Measurements from ENCODE around the gene DMRT2.

Gene DMRT2

GRCh38 chr9:1018121-1018520 lies 32.0 kb upstream of the DMRT2 start:
- H3K4me1 ChIP-seq (ENCODE audit: control insufficient read depth, insufficient read depth, low read length) = no peaks in the 10 kb centered on the region
- peaks cover 3 to 5% of the 10 kb centered on the region in 2 donors for H3K27me3 ChIP-seq (ENCODE audit: control insufficient read depth in 1 of 2, insufficient read depth in 2 of 2, low read length in 2 of 2)
- no peak overlapping the region for H3K4me3 ChIP-seq (ENCODE audit: low read length in 2 of 2)
- H3K36me3 ChIP-seq (ENCODE audit: control insufficient read depth in 2 of 2, insufficient read depth in 2 of 2, low read length in 2 of 2) = no peaks in the 10 kb centered on the region
- no peak overlapping the region for H3K9ac ChIP-seq (ENCODE audit: low read length in 2 of 2)
- peaks cover 0 to 7% of the 10 kb centered on the region in 2 donors for H3K9me3 ChIP-seq (ENCODE audit: control insufficient read depth in 2 of 2, low read length in 2 of 2)
- H3K27ac ChIP-seq (ENCODE audit: low read length) = no peak overlapping the region

- H3K36me3 ChIP-seq (ENCODE audit: control insufficient read depth in 2 of 2, insufficient read depth in 2 of 2, low read length in 2 of 2) = no peaks in the 10 kb centered on the region
- H3K4me1 ChIP-seq (ENCODE audit: control insufficient read depth, insufficient read depth, low read length) = no peaks in the 10 kb centered on the region
- peaks cover 11 to 12% of the 10 kb centered on the region in 2 donors for H3K27me3 ChIP-seq (ENCODE audit: control insufficient read depth in 1 of 2, insufficient read depth in 2 of 2, low read length in 2 of 2)
- H3K9me3 ChIP-seq (ENCODE audit: control insufficient read depth in 2 of 2, low read length in 2 of 2) = peaks cover 0 to 7% of the 10 kb centered on the region in 2 donors
- no peak overlapping the region for H3K9ac ChIP-seq (ENCODE audit: low read length in 2 of 2)
- H3K27ac ChIP-seq (ENCODE audit: low read length) = no peak overlapping the region
- no peak overlapping the region for H3K4me3 ChIP-seq (ENCODE audit: low read length in 2 of 2)
Observed at GRCh38 chr9:1024112-1024511, 26.0 kb upstream of the DMRT2 start.

- Histone ChIP-seq H3K4me3 (ENCODE audit: low read length in 2 of 2) (no peak overlapping the region), H3K4me1 (ENCODE audit: control insufficient read depth, insufficient read depth, low read length) (no peaks in the 10 kb centered on the region), H3K9me3 (ENCODE audit: control insufficient read depth in 2 of 2, low read length in 2 of 2) (peaks cover 0 to 7% of the 10 kb centered on the region in 2 donors), H3K27ac (ENCODE audit: low read length) (no peak overlapping the region), H3K36me3 (ENCODE audit: control insufficient read depth in 2 of 2, insufficient read depth in 2 of 2, low read length in 2 of 2) (no peaks in the 10 kb centered on the region), H3K27me3 (ENCODE audit: control insufficient read depth in 1 of 2, insufficient read depth in 2 of 2, low read length in 2 of 2) (peaks cover 11 to 14% of the 10 kb centered on the region in 2 donors), H3K9ac (ENCODE audit: low read length in 2 of 2) (no peak overlapping the region)
Observed at GRCh38 chr9:1025131-1025530, 25.0 kb upstream of the DMRT2 start.

- Histone ChIP-seq H3K36me3 (ENCODE audit: control insufficient read depth in 2 of 2, insufficient read depth in 2 of 2, low read length in 2 of 2) (no peaks in the 10 kb centered on the region), H3K9me3 (ENCODE audit: control insufficient read depth in 2 of 2, low read length in 2 of 2) (peaks cover 0 to 7% of the 10 kb centered on the region in 2 donors), H3K9ac (ENCODE audit: low read length in 2 of 2) (no peak overlapping the region), H3K4me3 (ENCODE audit: low read length in 2 of 2) (no peak overlapping the region), H3K27me3 (ENCODE audit: control insufficient read depth in 1 of 2, insufficient read depth in 2 of 2, low read length in 2 of 2) (peaks cover 6 to 19% of the 10 kb centered on the region in 2 donors), H3K27ac (ENCODE audit: low read length) (no peak overlapping the region), H3K4me1 (ENCODE audit: control insufficient read depth, insufficient read depth, low read length) (no peaks in the 10 kb centered on the region)
Observed at GRCh38 chr9:1026219-1026618, 23.9 kb upstream of the DMRT2 start.

GRCh38 chr9:1028501-1029190 lies 21.5 kb upstream of the DMRT2 start:
- no peaks in the 10 kb centered on the region for H3K4me1 ChIP-seq (ENCODE audit: control insufficient read depth, insufficient read depth, low read length)
- H3K36me3 ChIP-seq (ENCODE audit: control insufficient read depth in 2 of 2, insufficient read depth in 2 of 2, low read length in 2 of 2) = no peaks in the 10 kb centered on the region
- H3K27me3 ChIP-seq (ENCODE audit: control insufficient read depth in 1 of 2, insufficient read depth in 2 of 2, low read length in 2 of 2) = peaks cover 23 to 33% of the 10 kb centered on the region in 2 donors
- H3K27ac ChIP-seq (ENCODE audit: low read length) = no peak overlapping the region
- H3K4me3 ChIP-seq (ENCODE audit: low read length in 2 of 2) = no peak overlapping the region
- no peaks in the 10 kb centered on the region for H3K9me3 ChIP-seq (ENCODE audit: control insufficient read depth in 2 of 2, low read length in 2 of 2)
- no peak overlapping the region for H3K9ac ChIP-seq (ENCODE audit: low read length in 2 of 2)

GRCh38 chr9:1031951-1032601 lies 18.1 kb upstream of the DMRT2 start:
- no peaks in the 10 kb centered on the region for H3K4me1 ChIP-seq (ENCODE audit: control insufficient read depth, insufficient read depth, low read length)
- no peaks in the 10 kb centered on the region for H3K36me3 ChIP-seq (ENCODE audit: control insufficient read depth in 2 of 2, insufficient read depth in 2 of 2, low read length in 2 of 2)
- H3K9ac ChIP-seq (ENCODE audit: low read length in 2 of 2) = no peak overlapping the region
- peaks cover 24 to 27% of the 10 kb centered on the region in 2 donors for H3K27me3 ChIP-seq (ENCODE audit: control insufficient read depth in 1 of 2, insufficient read depth in 2 of 2, low read length in 2 of 2)
- H3K27ac ChIP-seq (ENCODE audit: low read length) = no peak overlapping the region
- no peak overlapping the region for H3K4me3 ChIP-seq (ENCODE audit: low read length in 2 of 2)
- H3K9me3 ChIP-seq (ENCODE audit: control insufficient read depth in 2 of 2, low read length in 2 of 2) = no peaks in the 10 kb centered on the region

GRCh38 chr9:1034271-1034670 lies 15.9 kb upstream of the DMRT2 start:
- H3K36me3 ChIP-seq (ENCODE audit: control insufficient read depth in 2 of 2, insufficient read depth in 2 of 2, low read length in 2 of 2) = no peaks in the 10 kb centered on the region
- no peak overlapping the region for H3K4me3 ChIP-seq (ENCODE audit: low read length in 2 of 2)
- no peaks in the 10 kb centered on the region for H3K9me3 ChIP-seq (ENCODE audit: control insufficient read depth in 2 of 2, low read length in 2 of 2)
- H3K4me1 ChIP-seq (ENCODE audit: control insufficient read depth, insufficient read depth, low read length) = no peaks in the 10 kb centered on the region
- H3K27ac ChIP-seq (ENCODE audit: low read length) = no peak overlapping the region
- H3K9ac ChIP-seq (ENCODE audit: low read length in 2 of 2) = no peak overlapping the region
- peaks cover 32 to 34% of the 10 kb centered on the region in 2 donors for H3K27me3 ChIP-seq (ENCODE audit: control insufficient read depth in 1 of 2, insufficient read depth in 2 of 2, low read length in 2 of 2)

GRCh38 chr9:1039589-1039988 lies 10.6 kb upstream of the DMRT2 start:
- Histone ChIP-seq H3K27me3 (ENCODE audit: control insufficient read depth in 1 of 2, insufficient read depth in 2 of 2, low read length in 2 of 2) (peaks cover 45 to 65% of the 10 kb centered on the region in 2 donors), H3K36me3 (ENCODE audit: control insufficient read depth in 2 of 2, insufficient read depth in 2 of 2, low read length in 2 of 2) (no peaks in the 10 kb centered on the region), H3K9me3 (ENCODE audit: control insufficient read depth in 2 of 2, low read length in 2 of 2) (peaks cover 4 to 8% of the 10 kb centered on the region in 2 donors), H3K27ac (ENCODE audit: low read length) (no peak overlapping the region), H3K4me3 (ENCODE audit: low read length in 2 of 2) (no peak overlapping the region), H3K9ac (ENCODE audit: low read length in 2 of 2) (no peak overlapping the region), H3K4me1 (ENCODE audit: control insufficient read depth, insufficient read depth, low read length) (peaks cover 8% of the 10 kb centered on the region)

GRCh38 chr9:1042466-1042865 lies 7.7 kb upstream of the DMRT2 start:
- Histone ChIP-seq H3K9ac (ENCODE audit: low read length in 2 of 2) (no peak overlapping the region), H3K4me3 (ENCODE audit: low read length in 2 of 2) (peak overlapping the region in 1 of 2 donors; percentile 52), H3K27ac (ENCODE audit: low read length) (no peak overlapping the region), H3K9me3 (ENCODE audit: control insufficient read depth in 2 of 2, low read length in 2 of 2) (peaks cover 4 to 8% of the 10 kb centered on the region in 2 donors), H3K27me3 (ENCODE audit: control insufficient read depth in 1 of 2, insufficient read depth in 2 of 2, low read length in 2 of 2) (peaks cover 62 to 85% of the 10 kb centered on the region in 2 donors), H3K4me1 (ENCODE audit: control insufficient read depth, insufficient read depth, low read length) (peaks cover 22% of the 10 kb centered on the region), H3K36me3 (ENCODE audit: control insufficient read depth in 2 of 2, insufficient read depth in 2 of 2, low read length in 2 of 2) (no peaks in the 10 kb centered on the region)

- Histone ChIP-seq H3K9me3 (ENCODE audit: control insufficient read depth in 2 of 2, low read length in 2 of 2) (peaks cover 7 to 11% of the 10 kb centered on the region in 2 donors), H3K27me3 (ENCODE audit: control insufficient read depth in 1 of 2, insufficient read depth in 2 of 2, low read length in 2 of 2) (peaks cover 74 to 97% of the 10 kb centered on the region in 2 donors), H3K36me3 (ENCODE audit: control insufficient read depth in 2 of 2, insufficient read depth in 2 of 2, low read length in 2 of 2) (no peaks in the 10 kb centered on the region), H3K9ac (ENCODE audit: low read length in 2 of 2) (no peak overlapping the region), H3K27ac (ENCODE audit: low read length) (no peak overlapping the region), H3K4me3 (ENCODE audit: low read length in 2 of 2) (no peak overlapping the region), H3K4me1 (ENCODE audit: control insufficient read depth, insufficient read depth, low read length) (peaks cover 29% of the 10 kb centered on the region)
Observed at GRCh38 chr9:1044643-1045042, 5.5 kb upstream of the DMRT2 start.
